H1 (cell line): ENCODE measurements around the gene MUC5B. TPM values are rescaled to one million over a fixed set of nuclear protein-coding genes. Genes with fewer than 3 reads are reported as not detected.

Experiments used
- CTCF ChIA-PET: fragments of 300-600 bp; sonication (Branson Sonifier 250); formaldehyde crosslinking; loops from one replicate; lab custom pipeline; 2021; ENCODE audit not compliant: partially characterized antibody; lab: Charles Lee
- POLR2A ChIA-PET: fragments of 300-600 bp; sonication (Branson Sonifier 250); formaldehyde crosslinking; loops from one replicate; lab custom pipeline; 2021; ENCODE audit warnings: inconsistent platforms; ENCODE audit not compliant: partially characterized antibody; lab: Charles Lee
- DNase-seq, 2 experiments: peaks; one replicate each; pipeline versions ENCODE4 v3.0.0 to v3.0.0-alpha.2; 2010 to 2022; ENCODE audit warnings: low spot score in 2 of 2, low read depth in 1 of 2, mixed read lengths in 1 of 2
- FAIRE-seq: peaks from 2 replicates; lab custom pipeline; 2011; peaks lifted over from hg19 to GRCh38; lab: Jason Lieb, UNC
- H2AFZ ChIP-seq: 2 replicates; pipeline ENCODE4 v1.8.1; 2012; ENCODE audit warnings: low read length, inconsistent platforms
- H2AK5ac ChIP-seq: 2 replicates; pipeline ENCODE4 v1.6.1; 2013; ENCODE audit warnings: low read depth, low read length
- H2BK120ac ChIP-seq: replicated peaks from 2 replicates; pipeline ENCODE3; 2013; ENCODE audit warnings: low read depth, low read length, inconsistent platforms
- H2BK12ac ChIP-seq: 2 replicates; pipeline ENCODE4 v1.6.1; 2013; ENCODE audit warnings: low read depth, low read length
- H2BK15ac ChIP-seq: 2 replicates; pipeline ENCODE4 v1.6.1; 2013; ENCODE audit warnings: low read length
- H2BK20ac ChIP-seq: 2 replicates; pipeline ENCODE4 v1.6.1; 2013; ENCODE audit warnings: low read length
- H2BK5ac ChIP-seq: 2 replicates; pipeline ENCODE4 v1.6.1; 2013; ENCODE audit warnings: low read depth, low read length
- H3K14ac ChIP-seq: 2 replicates; pipeline ENCODE4 v1.6.1; 2013; ENCODE audit warnings: inconsistent platforms; ENCODE audit not compliant: insufficient read length
- H3K18ac ChIP-seq: 2 replicates; pipeline ENCODE4 v1.6.1; 2013; ENCODE audit warnings: low read length; ENCODE audit errors: extremely low read depth
- H3K23ac ChIP-seq: 2 replicates; pipeline ENCODE4 v1.6.1; 2013; ENCODE audit warnings: inconsistent platforms; ENCODE audit not compliant: insufficient read length
- H3K23me2 ChIP-seq: 2 replicates; pipeline ENCODE4 v1.6.1; 2013; ENCODE audit warnings: low read depth, low read length
- H3K27ac ChIP-seq: 2 replicates; pipeline ENCODE4 v1.6.1; 2011; ENCODE audit warnings: low read depth, low read length, inconsistent platforms
- H3K27me3 ChIP-seq, 4 experiments: replicated peaks in 1 of 4; 1 replicate in 1 of 4; 2 replicates in 3 of 4; pipeline versions ENCODE4 v1.6.1 to v1.8.1; 2011 to 2013; ENCODE audit warnings: low read length in 3 of 4, mild to moderate bottlenecking in 3 of 4, inconsistent platforms in 2 of 4, mixed read lengths in 2 of 4, moderate library complexity in 1 of 4; ENCODE audit not compliant: control insufficient read depth in 3 of 4, insufficient read depth in 3 of 4; ENCODE audit errors: extremely low read depth in 1 of 4
- H3K36me3 ChIP-seq, 4 experiments: 2 replicates each; pipeline versions ENCODE4 v1.6.1 to v1.8.1; 2011 to 2013; ENCODE audit warnings: mild to moderate bottlenecking in 4 of 4, low read length in 3 of 4, moderate library complexity in 2 of 4, control low read depth in 1 of 4, inconsistent platforms in 1 of 4; ENCODE audit not compliant: insufficient read depth in 4 of 4, control insufficient read depth in 2 of 4
- H3K4ac ChIP-seq: replicated peaks from 2 replicates; pipeline ENCODE3; 2013; ENCODE audit warnings: low read length, low read depth, mixed read lengths, inconsistent platforms; ENCODE audit not compliant: insufficient read length
- H3K4me1 ChIP-seq, 4 experiments: replicated peaks in 1 of 4; 1 replicate in 1 of 4; 2 replicates in 3 of 4; pipeline versions ENCODE4 v1.6.1 to v1.8.1; 2011 to 2013; ENCODE audit warnings: low read length in 3 of 4, inconsistent platforms in 2 of 4, mixed read lengths in 1 of 4; ENCODE audit not compliant: insufficient read depth in 4 of 4, control insufficient read depth in 3 of 4
- H3K4me2 ChIP-seq, 2 experiments: 2 replicates each; pipeline versions ENCODE4 v1.6.1 to v1.8.1; 2011 to 2013; ENCODE audit warnings: low read depth in 2 of 2, low read length in 2 of 2, control low read depth in 1 of 2, inconsistent platforms in 1 of 2, mild to moderate bottlenecking in 1 of 2; ENCODE audit not compliant: insufficient read depth in 1 of 2
- H3K4me3 ChIP-seq, 4 experiments: fragments of 200-600, 300-600 bp in 1 of 4; sonication (generic), shearing (Covaris generic), sonication (Bioruptor Twin) in 1 of 4; 2 replicates each; pipeline versions ENCODE4 v1.5.1 to v1.8.1; 2011 to 2016; ENCODE audit warnings: low read length in 4 of 4, low read depth in 3 of 4, control low read depth in 2 of 4, inconsistent platforms in 2 of 4, mild to moderate bottlenecking in 2 of 4, mixed read lengths in 1 of 4, moderate library complexity in 1 of 4; ENCODE audit not compliant: insufficient read depth in 2 of 4; ENCODE audit errors: extremely low read depth in 1 of 4
- H3K56ac ChIP-seq: replicated peaks from 2 replicates; pipeline ENCODE3; 2013; ENCODE audit warnings: low read depth, mild to moderate bottlenecking, mixed read lengths, low read length, inconsistent platforms; ENCODE audit not compliant: insufficient read length
- H3K79me1 ChIP-seq: 2 replicates; pipeline ENCODE4 v1.6.1; 2013; ENCODE audit warnings: low read depth, low read length, control low read depth
- H3K79me2 ChIP-seq, 2 experiments: 2 replicates each; pipeline versions ENCODE4 v1.6.1 to v1.8.1; 2012 to 2013; ENCODE audit warnings: low read length in 2 of 2, mild to moderate bottlenecking in 2 of 2, inconsistent platforms in 1 of 2; ENCODE audit not compliant: insufficient read depth in 2 of 2, control insufficient read depth in 1 of 2
- H3K9ac ChIP-seq, 4 experiments: replicated peaks in 1 of 4; 1 replicate in 1 of 4; 2 replicates in 3 of 4; pipeline versions ENCODE4 v1.6.1 to v1.8.1; 2011 to 2013; ENCODE audit warnings: low read depth in 3 of 4, low read length in 3 of 4, control low read depth in 2 of 4, mild to moderate bottlenecking in 2 of 4, moderate library complexity in 2 of 4, inconsistent platforms in 1 of 4; ENCODE audit errors: extremely low read depth in 1 of 4
- H3K9me3 ChIP-seq, 2 experiments: 2 replicates each; pipeline versions ENCODE4 v1.6.1 to v1.8.1; 2012 to 2013; ENCODE audit warnings: mild to moderate bottlenecking in 2 of 2, moderate library complexity in 2 of 2, control low read depth in 1 of 2, inconsistent platforms in 1 of 2, low read depth in 1 of 2, low read length in 1 of 2, mixed read lengths in 1 of 2; ENCODE audit not compliant: insufficient read depth in 2 of 2
- H4K20me1 ChIP-seq, 2 experiments: replicated peaks in 1 of 2; 2 replicates each; pipeline versions ENCODE3 to v1.8.1; 2011 to 2013; ENCODE audit warnings: inconsistent platforms in 2 of 2, low read length in 2 of 2, mild to moderate bottlenecking in 1 of 2; ENCODE audit not compliant: insufficient read depth in 2 of 2, control insufficient read depth in 1 of 2
- H4K5ac ChIP-seq: 2 replicates; pipeline ENCODE4 v1.6.1; 2013; ENCODE audit warnings: low read length, low read depth, mixed read lengths, inconsistent platforms; ENCODE audit not compliant: insufficient read length
- H4K8ac ChIP-seq: 2 replicates; pipeline ENCODE4 v1.8.0; 2013; ENCODE audit warnings: mild to moderate bottlenecking, moderate library complexity, low read length, inconsistent platforms; ENCODE audit not compliant: insufficient read depth; ENCODE audit errors: extremely low read depth
- H4K91ac ChIP-seq: replicated peaks from 2 replicates; pipeline ENCODE3; 2013; ENCODE audit warnings: low read length, mixed read lengths, inconsistent platforms; ENCODE audit not compliant: insufficient read length
- BRCA1 ChIP-seq: IDR thresholded peaks from 2 replicates; pipeline ENCODE4 v1.6.1; 2012; ENCODE audit warnings: low read depth, low read length, improper control_type of control experiment
- GABPA ChIP-seq: IDR thresholded peaks from 2 replicates; pipeline ENCODE4 v1.6.1; 2011; ENCODE audit warnings: mild to moderate bottlenecking, low read length, moderate library complexity, borderline replicate concordance; ENCODE audit not compliant: insufficient read depth
- RAD21 ChIP-seq, 2 experiments: IDR thresholded peaks in 1 of 2; conservative IDR thresholded peaks in 1 of 2; 2 replicates each; pipeline ENCODE4 v1.6.1; 2011; ENCODE audit warnings: low read depth in 2 of 2, low read length in 2 of 2, improper control_type of control experiment in 1 of 2, inconsistent platforms in 1 of 2, mild to moderate bottlenecking in 1 of 2, moderate library complexity in 1 of 2
- SP1 ChIP-seq: IDR thresholded peaks from 2 replicates; pipeline ENCODE4 v1.6.1; 2011; ENCODE audit warnings: low read depth, low read length
- WGBS, 2 experiments: shearing (Covaris generic) in 1 of 2; methylation state at CpG; one replicate each; pipeline versions ENCODE4 v1.1.6 to v1.1.7; 2013 to 2015; ENCODE audit warnings: low lambda C conversion rate in 2 of 2, mixed read lengths in 2 of 2, inconsistent platforms in 1 of 2, low coverage in 1 of 2, missing lambda C conversion rate in 1 of 2; ENCODE audit not compliant: insufficient replicate concordance in 2 of 2, insufficient coverage in 1 of 2, insufficient read length in 1 of 2; ENCODE audit errors: extremely low coverage in 1 of 2, missing lambda C conversion rate in 1 of 2; 5-methylcytosine and 5-hydroxymethylcytosine counted together
- polyA plus RNA-seq, 7 experiments: library from polyadenylated mRNA; depleted of rRNA in 3 of 7; stranded (reverse) in 5 of 7; unstranded in 2 of 7; fragments of >200 nt in 5 of 7; fragments of 200-250 nt in 2 of 7; gene quantifications; 1 replicate in 5 of 7; 2 replicates in 1 of 7; 4 replicates in 1 of 7; pipeline versions ENCODE4 v1.2.1 to v1.2.3, GENCODE V29; 2011 to 2013; ENCODE audit warnings: missing spikeins in 2 of 7, mixed read lengths in 2 of 7
- total RNA-seq: library from RNA; stranded (reverse); fragmentation: NEBNext Ultra II Directional; extraction: Animal tissue kit (Norgen Biotek cat#: 25700); gene quantifications from 2 replicates; pipeline ENCODE4 v1.2.1, GENCODE V29; 2021

The MUC5B gene
- total and polyA plus RNA-seq, 2 of the 8 experiments (the other 6 are each of a cell fraction or from before 2014, with no cell fraction given), result 0.02 to 0.03 TPM

DNA sequence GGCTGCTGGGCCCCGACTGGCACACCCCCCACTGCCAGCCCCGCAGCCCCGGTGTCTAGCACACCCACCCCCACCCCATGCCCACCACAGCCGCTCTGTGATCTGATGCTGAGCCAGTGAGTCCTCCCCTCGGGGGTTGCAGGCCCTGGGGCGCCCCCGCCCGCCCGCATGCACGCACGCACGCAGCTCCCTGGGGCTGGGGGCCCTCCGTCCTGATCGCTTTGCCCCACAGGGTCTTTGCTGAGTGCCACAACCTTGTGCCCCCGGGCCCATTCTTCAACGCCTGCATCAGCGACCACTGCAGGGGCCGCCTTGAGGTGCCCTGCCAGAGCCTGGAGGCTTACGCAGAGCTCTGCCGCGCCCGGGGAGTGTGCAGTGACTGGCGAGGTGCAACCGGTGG lies 32.3 kb downstream of the MUC5B start:
- H2BK15ac ChIP-seq, result no peak overlapping the region
- H2AFZ ChIP-seq, result no peak overlapping the region
- no peak overlapping the region for H2BK20ac ChIP-seq
- H3K56ac ChIP-seq, result no peak overlapping the region
- no peaks in the 10 kb centered on the region for H3K79me1 ChIP-seq
- CTCF ChIA-PET, result interaction anchor here (0.6 kb wide), 1 partner anchor 362 kb away, joined by 4 read pairs; no protein-coding TSS in a partner anchor
- H3K4me3 ChIP-seq, result no peak overlapping the region
- no peaks in the 10 kb centered on the region for H4K20me1 ChIP-seq
- no peak overlapping the region for H3K27ac ChIP-seq
- DNase-seq, result no peak
- no peak overlapping the region for H4K5ac ChIP-seq
- no peaks in the 10 kb centered on the region for H3K23me2 ChIP-seq
- no peaks in the 10 kb centered on the region for H3K27me3 ChIP-seq
- H4K8ac ChIP-seq, result no peak overlapping the region
- FAIRE-seq, result no peak
- H2AK5ac ChIP-seq, result no peak overlapping the region
- peaks cover 16 to 42% of the 10 kb centered on the region in 2 experiments for H3K9me3 ChIP-seq
- POLR2A ChIA-PET, result no interaction called here
- H3K14ac ChIP-seq, result no peak overlapping the region
- no peak overlapping the region for H3K4ac ChIP-seq
- H2BK12ac ChIP-seq, result no peak overlapping the region
- no peak overlapping the region for H4K91ac ChIP-seq
- no peak overlapping the region for H3K23ac ChIP-seq
- H2BK5ac ChIP-seq, result no peak overlapping the region
- no peaks in the 10 kb centered on the region for H3K79me2 ChIP-seq
- H3K18ac ChIP-seq, result no peak overlapping the region
- H3K9ac ChIP-seq, result no peak overlapping the region
- no peak overlapping the region for H3K4me2 ChIP-seq
- WGBS, 2 experiments, result 93% methylated on average over 21 of the region's 24 CpGs; no CpG with 5 or more reads in 1 of the 2 experiments
- H3K36me3 ChIP-seq, result no peaks in the 10 kb centered on the region
- H3K4me1 ChIP-seq, result peaks cover 0 to 5% (median 0%) of the 10 kb centered on the region in 4 experiments; a peak in 2 of 7 replicates
- no peak overlapping the region for H2BK120ac ChIP-seq
- TF ChIP-seq GABPA, result no peak
- TF ChIP-seq RAD21 (IDR thresholded peaks at IDR 0.05 in 1 of 2, conservative IDR thresholded peaks at IDR 0.05 in 1 of 2; ENCODE audit: low read depth in 2 of 2, low read length in 2 of 2), result no peak
- no peak for TF ChIP-seq SP1
- TF ChIP-seq BRCA1, result no peak
